ENCODE data around the gene AATF.

AATF gene

GRCh38 chr17:37096071-37096470 lies 147.3 kb downstream of the AATF start:
- in situ Hi-C loops (cut with MboI; ENCODE audit: low sequenced_read_pairs), result no loop called here

DNA sequence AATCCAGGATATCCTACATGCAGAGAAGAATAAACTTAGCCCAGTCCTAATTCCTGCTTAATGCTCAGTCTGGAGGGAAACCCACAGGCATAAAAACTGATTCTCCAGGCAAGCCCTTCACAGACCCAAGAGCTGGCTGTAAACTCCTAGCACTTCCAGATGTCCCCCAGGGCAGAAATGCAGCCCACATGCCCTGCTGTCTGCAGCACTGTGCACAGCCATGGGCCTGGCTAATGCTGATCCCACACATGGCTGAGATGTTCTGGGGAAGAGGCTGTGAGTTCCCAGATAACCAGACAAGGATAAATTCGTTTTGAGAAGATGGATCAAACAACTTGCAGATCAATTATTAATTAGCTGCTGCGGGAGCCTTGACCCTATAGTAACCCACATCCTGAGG lies 148.4 kb downstream of the AATF start:
- in situ Hi-C loops (cut with MboI; ENCODE audit: low sequenced_read_pairs), result no loop called here

- in situ Hi-C loops (cut with MboI; ENCODE audit: low sequenced_read_pairs), result no loop called here
Observed at GRCh38 chr17:37098152-37098551, 149.4 kb downstream of the AATF start.

DNA sequence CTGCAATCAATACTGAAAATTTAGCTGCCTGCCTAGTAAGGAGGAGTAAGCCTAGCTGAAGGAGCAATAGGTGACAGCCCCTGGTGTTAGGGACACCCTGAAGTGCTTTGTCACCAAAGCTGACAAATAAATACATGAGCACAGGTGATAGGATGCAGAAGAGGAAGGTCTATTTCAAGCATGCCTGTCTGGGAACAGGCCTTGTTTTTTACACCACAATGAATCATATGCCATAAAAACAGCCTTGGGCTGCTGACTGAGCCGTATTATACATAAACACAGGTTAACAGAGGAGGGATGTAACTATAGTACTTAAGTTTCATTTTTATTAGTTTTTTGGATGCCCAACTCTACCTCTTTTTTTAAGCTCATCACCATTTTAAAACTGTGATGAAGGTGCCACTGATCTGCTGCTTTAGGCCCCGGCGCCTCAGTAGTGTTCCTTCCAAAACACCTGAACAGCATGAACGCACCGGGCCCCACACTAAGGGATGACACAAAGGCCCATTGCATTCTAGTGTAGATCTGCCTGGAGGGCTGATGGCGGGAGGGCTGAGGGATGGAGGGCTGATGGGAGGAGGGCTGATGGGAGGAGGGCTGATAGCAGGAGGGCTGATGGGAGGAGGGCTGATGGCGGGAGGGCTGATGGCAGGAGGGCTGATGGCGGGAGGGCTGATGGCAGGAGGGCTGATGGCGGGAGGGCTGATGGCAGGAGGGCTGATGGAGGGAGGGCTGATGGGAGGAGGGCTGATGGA lies 150.3 kb downstream of the AATF start:
- in situ Hi-C loops (cut with MboI; ENCODE audit: low sequenced_read_pairs), result no loop called here

DNA sequence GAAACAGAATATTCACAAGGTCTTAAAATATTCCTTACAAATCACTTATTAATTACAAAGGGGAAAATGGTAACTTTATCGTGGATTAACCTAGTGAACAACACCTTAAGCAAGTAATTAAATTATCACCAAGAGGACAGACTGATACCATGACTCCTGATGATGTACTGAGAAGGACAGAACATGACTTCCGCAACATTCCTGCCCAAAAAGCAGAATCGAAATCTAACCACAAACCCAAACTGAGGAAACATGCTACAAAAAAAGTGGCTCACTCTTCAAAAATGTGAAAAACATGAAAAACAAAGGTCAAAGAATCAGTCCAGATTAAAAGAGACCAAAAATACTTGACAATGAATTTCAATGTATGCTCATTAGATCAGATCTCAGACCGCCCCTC lies 151.5 kb downstream of the AATF start:
- in situ Hi-C loops (cut with MboI; ENCODE audit: low sequenced_read_pairs), result no loop called here

GRCh38 chr17:37101306-37101705 lies 152.6 kb downstream of the AATF start:
- in situ Hi-C loops (cut with MboI; ENCODE audit: low sequenced_read_pairs), result no loop called here

DNA sequence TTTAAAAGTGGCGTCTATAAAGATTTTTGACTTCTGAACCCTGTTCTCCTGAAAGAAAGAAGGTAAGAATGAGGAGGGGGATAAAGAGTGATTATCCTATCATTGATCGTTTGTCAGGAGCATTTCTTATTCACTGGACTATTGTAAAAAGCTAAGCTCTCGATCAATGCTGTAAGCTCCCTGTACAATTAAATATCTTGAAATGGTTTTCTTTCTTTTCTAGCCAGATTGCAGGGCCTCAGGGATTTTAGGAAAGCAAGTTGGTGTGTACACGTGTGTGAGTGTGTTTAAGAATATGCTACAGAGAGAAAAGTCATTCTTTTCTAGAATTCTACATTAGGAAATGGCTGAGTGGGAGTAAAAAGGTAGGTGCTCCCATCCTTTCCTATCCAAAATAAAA lies 154.5 kb downstream of the AATF start:
- in situ Hi-C loops (cut with MboI; ENCODE audit: low sequenced_read_pairs), result no loop called here

DNA sequence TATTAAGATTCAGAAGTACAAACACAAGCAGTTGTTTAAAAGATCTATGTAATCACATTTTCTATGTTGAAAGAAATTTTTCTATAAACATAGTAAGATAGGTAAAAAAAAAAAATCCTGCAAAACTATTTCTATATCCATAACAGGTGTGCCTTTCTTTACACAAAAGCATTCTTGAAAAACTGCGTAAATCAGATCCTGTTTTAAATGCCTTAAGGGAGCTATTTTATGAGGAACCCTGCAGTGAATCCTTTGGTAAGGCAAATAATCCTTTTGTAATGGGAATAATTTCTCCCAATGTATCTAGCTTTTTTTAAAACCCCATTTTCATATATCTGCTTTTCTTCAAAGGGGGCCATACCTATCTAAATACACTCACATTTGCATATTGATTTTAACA lies 157.3 kb downstream of the AATF start:
- in situ Hi-C loops (cut with MboI; ENCODE audit: low sequenced_read_pairs), result no loop called here

Data from HL-60/S4 treated with retinoic acid at 250 ng/mL for 4 days and 3 days (cell line).